ENCODE measurements around the gene SIPA1.
"Not testable (repeated sequence)": the region's sequence is repeated elsewhere in the genome, so short reads cannot be mapped to it uniquely, and the experiment has no call there.

Gene SIPA1

DNA sequence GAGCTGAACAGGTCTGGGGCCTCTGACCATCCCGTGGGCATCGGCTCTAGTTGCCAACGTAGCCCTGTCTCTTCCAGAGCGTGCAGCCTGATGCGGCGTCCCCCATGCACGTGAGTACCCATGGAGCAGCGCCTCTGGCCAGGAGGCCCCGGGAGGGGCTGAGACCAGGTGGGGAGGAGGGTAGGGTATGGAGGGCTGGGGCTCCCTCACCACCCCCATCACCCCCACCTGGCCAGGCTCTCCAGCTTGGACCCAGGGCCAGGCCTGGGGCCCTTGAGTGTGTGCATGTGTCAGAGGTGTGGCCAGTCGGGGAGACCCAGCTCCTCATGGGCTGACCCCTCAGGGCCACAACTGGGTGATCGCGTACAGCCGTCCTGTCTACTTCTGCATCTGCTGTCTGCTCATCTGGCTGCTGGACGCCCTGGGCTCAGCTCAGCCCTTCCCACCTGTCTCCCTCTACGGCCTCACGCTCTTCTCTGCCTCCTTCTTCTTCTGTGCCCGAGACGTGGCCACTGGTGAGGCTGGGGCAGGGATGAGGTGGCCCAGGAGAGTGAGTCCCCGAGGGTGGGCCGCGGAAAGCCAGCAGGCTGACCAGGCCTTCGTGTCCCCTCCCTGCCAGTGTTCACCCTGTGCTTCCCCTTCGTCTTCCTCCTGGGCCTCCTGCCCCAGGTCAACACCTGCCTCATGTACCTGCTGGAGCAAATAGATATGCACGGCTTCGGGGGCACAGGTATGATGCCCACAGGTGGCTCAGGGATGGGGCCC is 13.9 kb upstream of the SIPA1 start:
- no peak for DNase-seq

DNA sequence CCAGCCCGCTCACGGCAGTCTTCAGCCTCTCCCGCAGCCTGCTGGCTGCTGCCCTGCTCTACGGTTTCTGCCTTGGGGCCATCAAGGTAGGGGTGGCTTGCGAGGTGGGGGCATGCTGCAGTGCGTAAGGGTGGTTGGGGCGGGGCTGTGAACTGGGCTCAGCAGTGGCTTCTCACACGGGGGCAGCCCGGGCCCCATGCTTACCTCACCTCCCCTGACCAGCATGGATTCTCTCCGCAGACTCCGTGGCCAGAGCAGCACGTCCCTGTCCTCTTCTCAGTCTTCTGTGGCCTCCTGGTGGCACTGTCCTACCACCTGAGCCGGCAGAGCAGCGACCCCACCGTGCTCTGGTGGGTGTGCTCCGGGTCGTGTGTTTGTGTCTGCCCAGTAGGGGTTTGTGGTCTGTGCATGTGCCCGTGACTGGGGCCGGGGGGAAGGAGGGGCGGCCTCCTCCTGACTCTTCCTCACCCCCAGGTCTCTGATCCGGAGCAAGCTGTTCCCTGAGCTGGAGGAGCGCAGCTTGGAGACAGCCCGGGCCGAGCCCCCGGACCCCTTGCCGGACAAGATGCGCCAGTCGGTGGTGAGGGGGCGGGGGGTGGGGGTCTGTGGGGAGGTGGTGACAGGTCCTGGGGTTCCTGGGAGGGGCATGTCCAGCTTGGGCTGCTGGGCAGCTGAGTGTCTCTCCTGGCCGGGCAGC is 12.8 kb upstream of the SIPA1 start:
- no peak for DNase-seq

DNA sequence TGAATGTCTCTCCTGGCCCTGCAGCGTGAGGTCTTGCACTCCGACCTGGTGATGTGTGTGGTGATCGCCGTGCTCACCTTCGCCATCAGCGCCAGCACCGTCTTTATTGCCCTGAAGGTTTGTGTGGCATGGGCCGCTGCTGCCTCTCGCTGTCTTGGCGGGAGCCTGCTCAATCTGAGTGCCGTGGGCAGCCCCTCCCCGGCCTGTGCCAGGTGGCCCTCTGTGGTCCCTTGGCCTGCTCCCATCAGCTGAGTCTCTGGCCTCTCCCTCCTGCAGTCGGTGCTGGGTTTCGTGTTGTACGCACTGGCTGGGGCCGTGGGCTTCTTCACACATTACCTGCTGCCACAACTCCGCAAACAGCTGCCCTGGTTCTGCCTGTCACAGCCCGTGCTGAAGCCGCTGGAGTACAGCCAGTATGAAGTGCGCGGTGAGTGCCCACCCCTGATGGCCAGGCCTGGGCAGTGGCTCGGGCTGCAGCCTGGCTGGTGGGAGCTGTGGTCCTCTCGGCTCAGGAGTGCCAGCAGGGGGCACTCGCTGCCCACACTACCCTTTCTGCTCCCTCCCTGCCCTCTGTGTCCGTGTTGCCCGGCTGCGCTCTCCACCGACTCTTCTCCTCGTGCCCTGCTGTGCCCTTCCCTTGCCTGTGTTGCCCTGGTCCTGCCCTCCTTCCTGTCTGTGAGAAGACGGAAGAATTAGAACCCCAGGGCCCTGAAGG is 12.1 kb upstream of the SIPA1 start:
- DNase-seq, result no peak

DNA sequence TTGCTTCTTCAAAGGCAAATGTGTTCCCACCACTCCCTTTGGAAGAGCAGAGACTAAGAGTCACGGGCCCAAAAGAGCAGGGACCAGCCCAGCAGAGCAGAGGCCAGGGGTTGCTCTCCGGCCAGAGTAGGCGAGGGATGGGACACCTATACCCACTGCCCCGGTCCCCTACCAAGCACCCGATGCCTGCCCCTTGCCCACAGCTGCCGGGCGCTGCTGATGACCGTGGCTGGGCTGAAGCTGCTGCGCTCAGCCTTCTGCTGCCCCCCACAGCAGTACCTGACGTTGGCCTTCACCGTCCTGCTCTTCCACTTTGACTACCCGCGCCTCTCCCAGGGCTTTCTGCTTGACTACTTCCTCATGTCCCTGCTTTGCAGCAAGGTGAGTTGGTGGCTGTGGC is 10.7 kb upstream of the SIPA1 start:
- DNase-seq, result no peak

DNA sequence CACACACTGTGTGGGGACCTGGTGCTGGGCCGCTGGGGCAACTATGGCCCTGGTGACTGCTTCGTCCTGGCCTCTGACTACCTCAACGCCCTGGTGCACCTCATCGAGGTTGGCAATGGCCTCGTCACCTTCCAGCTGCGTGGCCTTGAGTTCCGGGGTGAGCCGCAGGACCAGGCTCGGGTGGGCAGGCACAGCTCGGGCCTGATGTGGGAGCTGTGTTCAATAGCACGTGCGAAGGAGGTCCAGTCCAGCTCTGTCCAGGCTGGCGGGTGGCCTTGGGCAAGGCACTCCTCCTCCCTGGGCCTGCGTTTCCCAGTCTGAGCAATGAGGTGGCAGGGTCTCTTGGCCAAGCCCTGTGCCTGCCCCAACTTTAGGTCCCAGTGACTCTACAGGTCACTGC is 8.3 kb upstream of the SIPA1 start:
- no peak for DNase-seq

DNA sequence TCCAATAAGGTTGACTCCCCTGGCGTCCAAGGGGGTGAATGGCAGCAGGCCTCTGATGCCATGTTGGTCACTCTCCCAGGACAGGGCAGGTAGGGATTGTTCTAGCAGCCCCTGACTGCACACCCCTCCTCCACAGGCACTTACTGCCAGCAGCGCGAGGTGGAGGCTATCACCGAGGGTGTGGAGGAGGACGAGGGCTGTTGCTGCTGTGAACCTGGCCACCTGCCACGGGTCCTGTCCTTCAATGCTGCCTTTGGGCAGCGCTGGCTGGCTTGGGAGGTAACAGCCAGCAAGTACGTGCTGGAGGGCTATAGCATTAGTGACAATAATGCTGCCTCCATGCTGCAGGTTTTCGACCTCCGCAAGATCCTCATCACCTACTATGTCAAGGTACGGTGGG is 7.7 kb upstream of the SIPA1 start:
- DNase-seq, result no peak

DNA sequence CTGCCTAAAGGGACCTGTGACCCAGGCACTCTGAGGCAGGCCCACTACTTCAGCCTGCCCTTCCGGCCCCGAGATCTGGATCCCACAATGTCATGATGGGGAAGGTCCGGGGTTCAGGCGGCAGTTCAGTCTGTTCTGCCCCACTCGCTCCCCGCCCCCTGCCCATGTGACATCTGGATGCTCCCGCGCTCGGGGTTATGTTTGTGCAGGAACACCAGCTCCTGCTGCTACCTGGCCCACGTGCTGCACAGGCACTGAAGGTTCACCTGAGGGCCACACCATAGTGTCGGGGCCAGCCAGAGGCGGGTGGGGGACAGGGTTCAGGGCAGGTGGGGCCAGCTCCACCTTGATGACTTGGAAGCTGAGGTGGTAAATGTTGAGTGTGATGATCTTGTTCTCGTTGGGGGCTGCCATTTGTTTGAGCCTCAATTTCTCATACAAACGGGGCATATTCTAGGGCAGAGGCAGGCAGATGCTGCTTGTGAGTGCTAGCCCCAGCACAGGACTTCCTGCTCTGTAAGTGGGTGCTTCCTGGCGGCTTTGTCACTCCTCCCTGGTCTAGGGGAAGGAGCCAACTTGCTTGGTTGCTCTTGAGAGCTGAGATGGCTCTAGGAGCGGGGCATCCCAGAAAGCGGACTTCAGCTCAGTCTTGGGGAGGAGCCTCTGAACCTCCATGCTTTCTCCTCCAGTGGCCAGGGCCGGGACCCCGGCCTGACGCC is 4.4 kb upstream of the SIPA1 start:
- no peak for DNase-seq

DNA sequence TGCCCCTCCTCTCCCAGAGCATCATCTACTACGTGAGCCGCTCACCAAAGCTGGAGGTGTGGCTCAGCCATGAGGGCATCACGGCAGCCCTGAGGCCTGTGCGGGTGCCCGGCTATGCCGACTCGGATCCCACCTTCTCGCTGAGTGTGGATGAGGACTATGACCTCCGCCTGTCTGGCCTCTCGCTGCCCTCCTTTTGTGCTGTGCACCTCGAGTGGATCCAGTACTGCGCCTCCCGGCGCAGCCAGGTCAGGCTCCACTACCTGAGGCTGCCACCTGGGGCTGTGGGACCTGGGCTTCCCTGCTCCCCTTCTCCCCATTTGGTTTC is 3.8 kb upstream of the SIPA1 start:
- no peak for DNase-seq

DNA sequence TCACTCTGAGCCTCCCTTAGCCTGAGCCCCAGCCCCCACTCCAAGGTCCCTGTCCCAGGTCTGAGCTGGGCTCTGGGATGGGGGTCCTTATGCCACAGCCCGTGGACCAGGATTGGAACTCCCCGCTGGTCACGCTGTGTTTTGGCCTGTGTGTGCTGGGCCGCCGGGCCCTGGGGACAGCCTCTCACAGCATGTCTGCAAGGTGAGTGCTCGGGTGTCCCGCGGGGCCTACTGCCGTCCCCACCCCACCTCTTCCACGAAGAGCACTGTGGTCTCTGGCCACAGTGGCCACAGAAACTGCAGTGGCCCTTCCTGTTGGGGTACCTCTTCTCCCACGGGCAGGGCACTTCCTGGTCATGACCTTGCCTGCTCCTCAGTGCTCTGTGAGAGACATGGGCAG is 3.5 kb upstream of the SIPA1 start:
- DNase-seq, result no peak

DNA sequence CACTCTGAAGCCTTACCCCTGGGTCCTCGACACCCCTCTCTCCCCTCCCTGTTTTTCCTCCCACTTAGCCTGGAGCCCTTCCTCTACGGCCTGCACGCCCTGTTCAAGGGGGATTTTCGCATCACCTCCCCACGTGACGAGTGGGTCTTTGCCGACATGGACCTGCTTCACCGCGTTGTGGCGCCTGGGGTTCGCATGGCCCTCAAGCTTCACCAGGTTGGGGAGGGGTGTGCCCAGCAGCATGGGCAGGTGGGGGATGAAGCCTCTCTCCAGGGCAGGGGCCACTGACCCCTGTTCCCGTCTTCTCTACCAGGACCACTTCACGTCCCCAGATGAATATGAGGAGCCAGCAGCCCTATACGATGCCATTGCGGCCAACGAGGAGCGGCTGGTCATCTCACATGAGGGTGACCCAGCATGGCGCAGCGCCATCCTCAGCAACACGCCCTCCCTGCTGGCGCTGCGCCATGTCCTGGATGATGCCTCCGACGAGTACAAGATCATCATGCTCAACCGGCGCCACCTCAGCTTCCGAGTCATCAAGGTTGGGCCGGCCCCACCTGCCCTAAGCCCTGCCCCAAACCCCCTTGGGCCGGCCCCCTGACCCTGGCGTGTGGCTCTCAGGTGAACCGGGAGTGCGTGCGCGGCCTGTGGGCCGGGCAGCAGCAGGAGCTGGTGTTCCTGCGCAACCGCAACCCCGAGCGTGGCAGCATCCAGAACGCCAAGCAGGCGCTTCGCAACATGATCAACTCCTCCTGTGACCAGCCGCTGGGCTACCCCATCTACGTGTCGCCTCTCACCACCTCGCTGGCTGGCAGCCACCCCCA is 2.8 kb upstream of the SIPA1 start:
- no peak for DNase-seq

DNA sequence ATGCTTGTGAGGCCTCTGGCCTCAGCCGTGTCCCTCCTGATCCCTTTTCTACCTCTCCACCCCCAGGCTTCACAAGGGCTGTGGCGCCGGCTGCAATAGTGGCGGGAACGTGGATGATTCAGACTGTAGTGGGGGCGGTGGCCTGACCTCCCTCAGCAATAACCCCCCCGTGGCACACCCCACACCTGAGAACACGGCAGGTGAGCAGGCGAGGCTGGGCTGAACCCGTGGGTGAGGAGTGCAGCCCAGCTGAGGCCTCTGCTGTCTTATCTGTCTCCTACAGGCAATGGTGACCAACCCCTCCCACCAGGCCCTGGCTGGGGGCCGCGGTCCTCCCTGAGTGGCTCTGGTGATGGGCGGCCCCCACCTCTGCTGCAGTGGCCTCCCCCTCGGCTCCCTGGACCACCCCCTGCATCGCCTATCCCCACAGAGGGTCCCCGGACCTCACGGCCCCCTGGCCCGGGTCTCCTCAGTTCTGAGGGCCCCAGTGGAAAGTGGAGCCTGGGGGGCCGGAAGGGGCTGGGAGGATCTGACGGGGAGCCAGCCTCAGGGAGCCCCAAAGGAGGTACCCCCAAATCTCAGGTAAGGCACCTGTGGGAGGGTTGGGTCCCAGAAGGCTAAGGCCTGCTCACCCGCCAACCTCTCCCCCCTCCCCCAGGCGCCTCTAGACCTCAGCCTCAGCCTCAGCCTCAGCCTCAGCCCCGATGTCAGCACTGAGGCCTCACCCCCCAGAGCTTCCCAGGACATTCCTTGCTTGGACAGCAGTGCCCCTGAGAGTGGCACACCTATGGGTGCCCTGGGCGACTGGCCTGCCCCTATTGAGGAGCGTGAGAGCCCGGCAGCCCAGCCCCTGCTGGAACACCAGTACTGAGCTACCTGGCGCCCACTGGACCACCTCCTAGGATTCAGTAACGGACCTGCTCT is 1.5 kb upstream of the SIPA1 start:
- no peak for DNase-seq

DNA sequence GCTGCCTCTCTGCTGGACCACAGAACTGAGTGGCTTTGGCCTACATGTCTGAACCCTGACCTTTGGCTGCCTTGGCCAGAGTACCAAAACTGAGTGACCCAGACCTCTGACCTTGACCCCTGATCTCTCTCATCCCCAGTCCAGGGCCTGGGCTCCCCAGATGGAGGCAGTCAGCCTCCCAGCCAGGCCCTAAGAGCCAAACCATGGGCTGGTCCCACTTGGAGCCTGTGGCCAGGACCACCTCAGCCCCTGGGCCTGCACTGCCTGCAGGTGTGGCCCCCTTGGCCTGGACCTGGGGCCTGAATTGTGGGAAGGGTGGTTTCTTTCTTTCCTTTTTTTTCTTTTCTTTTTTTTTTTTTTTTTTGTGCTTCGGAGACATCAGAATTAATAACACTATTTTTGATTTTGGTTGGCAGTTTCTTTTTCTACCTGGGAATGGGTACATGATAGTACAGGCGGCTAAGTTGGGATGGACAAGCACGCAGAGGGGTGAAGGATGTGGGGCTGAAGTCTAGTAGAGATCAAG is 806 bp upstream of the SIPA1 start:
- no peak for DNase-seq

DNA sequence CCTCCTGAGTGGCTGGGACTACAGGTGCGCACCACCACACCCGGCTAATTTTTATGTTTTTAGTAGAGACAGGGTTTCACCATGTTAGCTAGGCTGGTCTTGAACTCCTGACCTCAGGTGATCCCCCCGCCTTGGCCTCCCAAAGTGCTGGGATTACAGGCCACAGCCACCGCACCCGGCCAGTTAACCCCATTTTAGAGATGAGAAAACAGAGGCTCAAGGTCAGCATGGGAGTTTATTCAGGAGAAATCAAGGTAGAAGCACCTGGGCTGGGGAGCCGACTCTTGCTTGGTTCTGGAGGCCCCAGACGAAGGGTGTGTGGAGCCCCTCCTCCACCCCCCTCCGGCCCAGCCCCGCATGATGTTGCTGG is 1.3 kb downstream of the SIPA1 start:
- DNase-seq, result not testable (repeated sequence)

DNA sequence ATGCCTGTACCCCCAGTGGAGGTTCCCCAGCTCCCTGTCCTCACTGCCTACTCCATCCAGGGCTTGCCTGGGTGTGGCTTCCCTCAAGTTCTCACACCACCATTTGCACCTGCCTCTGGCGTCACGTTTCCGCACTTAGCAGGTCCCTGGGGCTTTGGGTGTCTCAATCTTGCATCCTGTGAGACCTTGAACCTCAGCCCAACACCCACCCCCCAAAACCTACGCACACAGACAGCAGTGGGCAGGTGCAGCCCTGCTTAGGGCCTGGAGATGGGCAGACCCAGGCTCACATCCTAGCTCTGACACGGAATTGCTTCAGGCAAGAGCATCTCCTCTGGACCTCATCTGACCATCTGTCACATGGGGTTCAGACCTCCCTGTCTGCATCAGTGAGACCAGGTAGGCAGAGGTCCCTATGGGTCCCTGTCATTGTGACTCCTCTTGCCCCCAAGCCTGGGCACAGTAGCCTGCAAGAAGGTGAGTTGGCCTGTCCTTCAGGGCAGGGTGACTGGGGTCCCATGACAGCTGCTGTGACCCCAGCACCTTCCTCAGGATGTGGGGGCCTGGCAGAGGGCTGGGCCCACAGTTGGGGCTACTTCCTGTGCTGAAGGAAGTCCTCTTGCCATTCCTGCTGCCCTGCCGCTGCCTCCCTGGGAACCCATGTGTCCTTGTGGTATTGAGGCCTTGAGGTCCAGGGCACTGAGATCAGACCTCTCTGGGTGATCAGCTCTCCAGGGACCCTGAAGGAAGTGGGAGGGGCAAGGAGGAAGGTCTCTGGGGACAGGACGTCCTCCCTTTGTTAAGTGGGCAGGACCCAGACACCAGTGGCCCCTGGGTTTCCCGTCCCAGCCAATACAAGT is 2.0 kb downstream of the SIPA1 start:
- no peak for DNase-seq

DNA sequence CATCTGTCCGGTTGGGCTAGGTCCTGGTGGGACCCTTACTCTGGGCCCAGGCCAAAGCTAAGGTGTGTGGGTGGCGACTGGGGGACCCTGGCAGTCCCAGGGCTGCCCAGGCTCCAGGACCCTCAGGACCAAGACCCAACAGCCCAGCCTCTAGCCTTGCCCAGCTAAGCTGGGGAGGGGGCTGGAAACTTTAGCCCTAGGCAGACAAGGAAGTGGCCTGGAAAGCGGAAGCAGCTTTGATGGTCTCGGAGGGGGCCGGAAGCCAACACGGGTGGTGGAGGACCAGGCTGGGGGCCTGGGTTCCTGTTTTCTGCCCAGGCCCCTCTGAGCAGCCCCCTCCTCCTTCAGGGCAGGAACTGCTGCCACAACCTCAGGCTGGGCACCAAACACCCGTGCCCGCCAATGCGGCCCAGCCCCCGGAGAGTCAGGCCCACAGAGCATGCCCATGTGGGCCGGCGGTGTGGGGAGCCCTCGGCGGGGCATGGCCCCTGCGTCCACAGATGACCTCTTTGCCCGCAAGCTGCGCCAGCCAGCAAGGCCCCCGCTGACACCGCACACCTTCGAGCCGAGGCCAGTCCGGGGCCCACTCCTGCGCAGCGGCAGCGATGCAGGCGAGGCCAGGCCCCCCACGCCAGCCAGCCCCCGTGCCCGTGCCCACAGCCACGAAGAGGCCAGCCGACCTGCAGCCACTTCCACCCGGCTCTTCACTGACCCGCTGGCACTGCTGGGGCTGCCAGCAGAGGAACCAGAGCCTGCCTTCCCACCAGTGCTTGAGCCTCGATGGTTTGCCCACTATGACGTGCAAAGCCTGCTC is 2.8 kb downstream of the SIPA1 start:
- no peak for DNase-seq

DNA sequence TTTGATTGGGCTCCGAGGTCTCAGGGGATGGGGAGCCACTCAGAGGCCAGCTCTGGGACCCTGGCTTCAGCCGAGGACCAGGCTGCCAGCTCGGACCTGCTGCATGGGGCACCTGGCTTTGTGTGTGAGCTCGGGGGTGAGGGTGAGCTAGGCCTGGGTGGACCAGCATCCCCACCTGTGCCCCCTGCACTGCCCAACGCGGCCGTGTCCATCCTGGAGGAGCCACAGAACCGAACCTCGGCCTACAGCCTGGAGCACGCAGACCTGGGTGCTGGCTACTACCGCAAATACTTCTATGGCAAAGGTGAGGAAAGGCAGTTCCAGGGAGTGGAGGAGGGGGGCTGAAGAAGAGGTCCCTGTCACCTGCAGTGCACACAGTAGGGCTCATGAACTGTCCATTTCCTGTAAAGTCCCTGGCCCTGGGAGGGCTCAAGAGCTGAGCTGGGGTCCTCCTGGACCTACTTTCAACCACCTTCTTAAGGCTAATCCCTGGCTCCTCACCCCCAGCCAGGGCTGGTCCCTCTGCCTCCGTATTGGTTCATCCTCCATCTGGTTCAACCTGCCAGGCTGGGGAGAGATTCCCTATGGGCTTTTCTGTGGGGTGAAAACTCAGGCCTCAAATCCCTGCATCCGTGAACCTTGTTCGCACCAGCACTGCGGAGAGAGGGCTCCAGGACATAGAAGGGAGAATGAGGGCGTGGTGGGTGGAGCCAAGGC is 3.6 kb downstream of the SIPA1 start:
- DNase-seq, result no peak

DNA sequence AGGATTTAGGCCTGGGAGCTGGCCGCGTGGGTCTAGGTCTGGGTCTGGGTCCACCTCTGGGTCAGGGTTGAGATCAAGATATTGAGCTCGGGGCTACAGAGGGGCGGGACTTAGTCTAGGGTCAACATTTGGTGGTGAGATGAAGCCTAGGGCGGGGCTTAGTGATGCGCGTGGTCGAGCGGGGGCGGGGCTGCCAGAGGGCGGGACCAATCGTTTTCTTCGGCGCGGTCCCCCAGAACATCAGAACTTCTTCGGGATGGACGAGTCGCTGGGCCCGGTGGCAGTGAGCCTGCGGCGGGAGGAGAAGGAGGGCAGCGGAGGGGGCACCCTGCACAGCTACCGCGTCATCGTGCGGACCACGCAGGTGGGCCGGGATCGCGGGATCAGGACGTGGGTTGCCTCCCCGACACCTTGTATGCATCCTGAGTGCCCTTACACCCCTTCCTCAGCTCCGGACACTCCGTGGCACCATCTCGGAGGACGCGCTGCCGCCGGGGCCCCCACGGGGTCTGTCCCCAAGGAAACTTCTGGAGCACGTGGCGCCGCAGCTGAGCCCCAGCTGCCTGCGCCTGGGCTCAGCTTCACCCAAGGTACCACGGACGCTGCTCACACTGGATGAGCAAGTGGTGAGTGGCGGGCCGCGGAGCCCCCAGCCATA is 4.2 kb downstream of the SIPA1 start:
- no peak for DNase-seq

DNA sequence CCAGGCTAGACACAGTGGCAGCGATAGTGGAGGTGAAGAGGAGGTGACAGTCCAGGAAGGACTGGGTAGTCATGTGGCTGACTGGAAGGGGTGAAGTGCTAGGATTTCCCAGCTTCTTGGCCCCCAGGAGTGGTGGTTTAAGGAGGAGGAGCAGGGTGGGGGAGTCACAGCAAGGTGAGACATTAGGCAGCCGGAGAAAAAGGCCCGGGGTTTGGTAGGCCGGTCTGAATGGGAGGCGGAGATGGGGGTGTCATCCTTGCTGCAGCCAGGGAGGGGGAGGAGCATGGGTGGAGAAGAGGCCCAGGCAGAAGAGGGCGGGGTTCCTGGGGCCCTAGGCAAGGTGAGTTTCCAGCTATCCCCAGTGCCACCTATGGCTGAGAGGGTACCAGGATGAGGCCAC is 6.1 kb downstream of the SIPA1 start:
- no peak for DNase-seq

All from NCI-H146 (cell line).